ENCODE results near the gene IGSF8.
"Not testable (repeated sequence)": the region's sequence is repeated elsewhere in the genome, so short reads cannot be mapped to it uniquely, and the experiment has no call there.

Gene IGSF8

DNA sequence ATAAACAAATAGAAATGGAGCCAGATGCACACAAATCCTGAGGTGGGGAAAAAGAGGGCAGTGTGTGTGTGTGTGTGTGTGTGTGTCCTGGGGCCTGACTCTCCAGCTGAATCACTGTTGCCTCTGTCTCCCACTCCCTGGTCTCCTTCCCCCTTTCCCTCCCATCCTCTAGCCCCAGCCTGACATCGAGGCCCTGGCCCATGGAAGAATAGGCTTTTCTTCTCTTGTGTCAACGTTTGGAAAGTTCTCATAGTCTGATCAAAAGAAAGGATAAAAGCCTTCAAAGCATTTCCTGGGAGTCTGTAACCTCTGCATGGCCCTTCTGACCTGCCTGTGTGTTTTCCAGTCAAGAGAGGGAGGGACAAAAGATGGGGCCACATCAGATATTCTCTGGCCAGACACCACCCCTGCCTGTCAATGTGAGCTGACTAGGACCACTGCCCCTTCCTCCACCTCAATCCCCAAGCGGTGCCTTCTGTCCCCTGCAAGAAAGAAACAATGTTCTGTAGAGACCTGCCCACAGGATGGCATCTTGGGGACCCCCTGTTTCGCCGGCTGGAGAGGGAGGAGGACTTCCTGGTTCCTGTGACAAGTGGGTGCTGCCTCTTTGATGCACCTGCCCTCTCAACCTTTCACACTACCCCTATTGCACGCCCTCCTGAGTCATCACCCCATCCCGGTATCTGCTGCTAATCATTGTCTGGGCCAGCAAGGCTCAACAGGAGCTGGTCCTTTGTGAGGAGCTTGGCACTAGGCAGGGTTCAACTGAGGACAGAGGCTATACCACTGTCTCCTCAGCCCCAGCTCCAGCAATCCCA is 44.7 kb downstream of the IGSF8 start:
- Histone ChIP-seq H3K36me3 (ENCODE audit: control insufficient read depth, low read length) (no peaks in the 10 kb centered on the region), H4K20me1 (ENCODE audit: control insufficient read depth, insufficient read depth, low read depth, low read length) (no peaks in the 10 kb centered on the region), H3F3A (ENCODE audit: control insufficient read depth, insufficient read depth) (no peaks in the 10 kb centered on the region), H3K27ac (ENCODE audit: low read depth, low read length) (no peak overlapping the region), H3K9me3 (ENCODE audit: control insufficient read depth, insufficient read depth, low read length) (no peaks in the 10 kb centered on the region), H3K79me2 (ENCODE audit: control insufficient read depth, low read length) (no peaks in the 10 kb centered on the region), H3K4me3 (ENCODE audit: low read length) (no peak overlapping the region), H3K9me2 (replicated peaks; ENCODE audit: control insufficient read depth, low read length) (no peaks in the 10 kb centered on the region), H3K4me1 (ENCODE audit: control insufficient read depth, low read length) (no peaks in the 10 kb centered on the region), H3K4me2 (ENCODE audit: low read length) (no peak overlapping the region), H3K27me3 (ENCODE audit: control insufficient read depth, low read length) (peaks cover 66% of the 10 kb centered on the region)
- TF ChIP-seq CTCF (IDR thresholded peaks at IDR 0.05; ENCODE audit: low read depth, low read length, poor library complexity, severe bottlenecking) = no peak
- no peak for TF ChIP-seq EZH2phosphoT487 (IDR thresholded peaks at IDR 0.05; ENCODE audit: borderline replicate concordance, low read length)

GRCh38 chr1:160052936-160053335 is 45.5 kb downstream of the IGSF8 start:
- H3F3A ChIP-seq (ENCODE audit: control insufficient read depth, insufficient read depth) = no peaks in the 10 kb centered on the region
- H3K4me3 ChIP-seq (ENCODE audit: low read length) = no peak overlapping the region
- H3K9me2 ChIP-seq (replicated peaks; ENCODE audit: control insufficient read depth, low read length) = no peaks in the 10 kb centered on the region
- peaks cover 70% of the 10 kb centered on the region for H3K27me3 ChIP-seq (ENCODE audit: control insufficient read depth, low read length)
- H3K27ac ChIP-seq (ENCODE audit: low read depth, low read length) = no peak overlapping the region
- H4K20me1 ChIP-seq (ENCODE audit: control insufficient read depth, insufficient read depth, low read depth, low read length) = no peaks in the 10 kb centered on the region
- H3K79me2 ChIP-seq (ENCODE audit: control insufficient read depth, low read length) = no peaks in the 10 kb centered on the region
- H3K9me3 ChIP-seq (ENCODE audit: control insufficient read depth, insufficient read depth, low read length) = no peaks in the 10 kb centered on the region
- no peak for TF ChIP-seq EZH2phosphoT487 (IDR thresholded peaks at IDR 0.05; ENCODE audit: borderline replicate concordance, low read length)
- TF ChIP-seq CTCF (IDR thresholded peaks at IDR 0.05; ENCODE audit: low read depth, low read length, poor library complexity, severe bottlenecking) = no peak
- no peaks in the 10 kb centered on the region for H3K4me1 ChIP-seq (ENCODE audit: control insufficient read depth, low read length)
- H3K4me2 ChIP-seq (ENCODE audit: low read length) = no peak overlapping the region
- H3K36me3 ChIP-seq (ENCODE audit: control insufficient read depth, low read length) = no peaks in the 10 kb centered on the region

DNA sequence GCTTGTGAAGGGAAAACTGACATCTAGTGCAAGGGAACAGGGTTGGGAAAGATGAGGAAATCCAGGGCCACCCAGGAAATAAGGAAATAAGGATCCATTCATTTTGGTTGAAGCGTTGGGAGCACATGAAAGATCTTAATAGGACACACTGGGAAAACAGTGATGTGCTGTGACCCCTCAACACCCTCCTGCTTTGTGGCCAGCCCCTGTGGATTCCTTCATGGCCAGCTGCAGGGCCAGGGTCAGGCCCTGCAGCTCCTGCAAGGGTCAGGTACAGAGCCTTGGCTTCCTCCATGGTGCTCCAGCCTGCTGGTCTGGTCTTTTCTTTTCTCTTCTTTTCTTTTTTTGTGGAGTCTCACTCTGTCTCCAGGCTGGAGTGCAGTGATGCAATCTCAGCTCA is 47.8 kb downstream of the IGSF8 start:
- Histone ChIP-seq H4K20me1 (ENCODE audit: control insufficient read depth, insufficient read depth, low read depth, low read length) (no peaks in the 10 kb centered on the region), H3K4me2 (ENCODE audit: low read length) (no peak overlapping the region), H3F3A (ENCODE audit: control insufficient read depth, insufficient read depth) (no peaks in the 10 kb centered on the region), H3K4me1 (ENCODE audit: control insufficient read depth, low read length) (peaks cover 12% of the 10 kb centered on the region), H3K4me3 (ENCODE audit: low read length) (no peak overlapping the region), H3K36me3 (ENCODE audit: control insufficient read depth, low read length) (no peaks in the 10 kb centered on the region), H3K27ac (ENCODE audit: low read depth, low read length) (no peak overlapping the region), H3K79me2 (ENCODE audit: control insufficient read depth, low read length) (no peaks in the 10 kb centered on the region), H3K27me3 (ENCODE audit: control insufficient read depth, low read length) (peaks cover 62% of the 10 kb centered on the region), H3K9me2 (replicated peaks; ENCODE audit: control insufficient read depth, low read length) (no peaks in the 10 kb centered on the region), H3K9me3 (ENCODE audit: control insufficient read depth, insufficient read depth, low read length) (no peaks in the 10 kb centered on the region)
- TF ChIP-seq EZH2phosphoT487 (IDR thresholded peaks at IDR 0.05; ENCODE audit: borderline replicate concordance, low read length) = no peak
- no peak for TF ChIP-seq CTCF (IDR thresholded peaks at IDR 0.05; ENCODE audit: low read depth, low read length, poor library complexity, severe bottlenecking)

DNA sequence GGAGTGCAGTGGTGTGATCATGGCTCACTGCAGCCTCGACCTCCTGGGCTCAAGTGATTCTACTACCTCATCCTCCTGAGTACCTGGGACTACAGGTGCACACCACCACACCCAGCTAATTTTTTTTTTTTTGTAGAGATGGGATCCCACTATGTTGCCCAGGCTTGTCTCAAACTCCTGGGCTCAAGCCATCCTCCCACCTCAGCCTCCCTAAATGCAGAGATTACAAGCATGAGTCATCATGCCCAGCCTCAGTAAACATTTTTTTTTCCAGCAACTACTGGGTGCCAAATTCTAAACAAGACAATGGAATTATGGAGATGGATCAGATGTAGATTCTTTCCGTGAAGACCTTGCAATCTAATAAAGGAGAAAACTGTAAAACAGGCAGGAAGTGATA is 48.2 kb downstream of the IGSF8 start:
- not testable (repeated sequence) for H4K20me1 ChIP-seq (ENCODE audit: control insufficient read depth, insufficient read depth, low read depth, low read length); H3K4me3 ChIP-seq (ENCODE audit: low read length); H3K9me3 ChIP-seq (ENCODE audit: control insufficient read depth, insufficient read depth, low read length); H3K27ac ChIP-seq (ENCODE audit: low read depth, low read length); H3K79me2 ChIP-seq (ENCODE audit: control insufficient read depth, low read length); H3K4me2 ChIP-seq (ENCODE audit: low read length); H3K36me3 ChIP-seq (ENCODE audit: control insufficient read depth, low read length); H3F3A ChIP-seq (ENCODE audit: control insufficient read depth, insufficient read depth); H3K9me2 ChIP-seq (replicated peaks; ENCODE audit: control insufficient read depth, low read length)
- H3K27me3 ChIP-seq (ENCODE audit: control insufficient read depth, low read length) = peaks cover 59% of the 10 kb centered on the region
- peaks cover 12% of the 10 kb centered on the region for H3K4me1 ChIP-seq (ENCODE audit: control insufficient read depth, low read length)
